AG09319 (cell line): ENCODE results near the gene HELZ.

Source experiments
- DNase-seq: peaks from one replicate; pipeline ENCODE4 v3.0.0-alpha.2; 2010; ENCODE audit warnings: low read depth; ENCODE audit errors: extremely low read depth
- TF ChIP-seq, protein P1 (sequence below): IDR thresholded peaks from 2 replicates; pipeline ENCODE4 v1.5.1; 2011; ENCODE audit warnings: low read depth, mild to moderate bottlenecking, inconsistent platforms, low read length, moderate library complexity

The HELZ gene

DNA sequence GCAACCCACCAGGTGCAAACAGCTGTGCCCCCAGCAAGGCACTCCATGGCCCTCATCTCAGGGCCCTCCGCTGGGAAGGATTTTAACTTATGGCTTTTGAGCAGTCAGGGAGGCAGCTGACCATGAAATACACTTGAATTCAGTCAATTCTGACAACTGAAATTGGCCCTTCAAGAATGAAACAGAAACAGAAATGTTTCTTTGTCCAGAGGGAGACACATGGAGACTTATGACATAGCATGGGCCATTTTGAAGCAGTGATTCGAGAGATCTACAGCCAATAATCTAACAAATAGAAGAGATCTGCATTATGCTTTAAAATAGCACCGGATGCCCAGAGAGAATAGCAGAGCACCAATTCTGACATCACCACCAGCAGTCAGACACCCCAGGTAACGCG, 193.2 kb downstream of the HELZ start:
- DNase-seq, result no peak
- TF ChIP-seq, protein P1, sequence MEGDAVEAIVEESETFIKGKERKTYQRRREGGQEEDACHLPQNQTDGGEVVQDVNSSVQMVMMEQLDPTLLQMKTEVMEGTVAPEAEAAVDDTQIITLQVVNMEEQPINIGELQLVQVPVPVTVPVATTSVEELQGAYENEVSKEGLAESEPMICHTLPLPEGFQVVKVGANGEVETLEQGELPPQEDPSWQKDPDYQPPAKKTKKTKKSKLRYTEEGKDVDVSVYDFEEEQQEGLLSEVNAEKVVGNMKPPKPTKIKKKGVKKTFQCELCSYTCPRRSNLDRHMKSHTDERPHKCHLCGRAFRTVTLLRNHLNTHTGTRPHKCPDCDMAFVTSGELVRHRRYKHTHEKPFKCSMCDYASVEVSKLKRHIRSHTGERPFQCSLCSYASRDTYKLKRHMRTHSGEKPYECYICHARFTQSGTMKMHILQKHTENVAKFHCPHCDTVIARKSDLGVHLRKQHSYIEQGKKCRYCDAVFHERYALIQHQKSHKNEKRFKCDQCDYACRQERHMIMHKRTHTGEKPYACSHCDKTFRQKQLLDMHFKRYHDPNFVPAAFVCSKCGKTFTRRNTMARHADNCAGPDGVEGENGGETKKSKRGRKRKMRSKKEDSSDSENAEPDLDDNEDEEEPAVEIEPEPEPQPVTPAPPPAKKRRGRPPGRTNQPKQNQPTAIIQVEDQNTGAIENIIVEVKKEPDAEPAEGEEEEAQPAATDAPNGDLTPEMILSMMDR, result no peak

DNA sequence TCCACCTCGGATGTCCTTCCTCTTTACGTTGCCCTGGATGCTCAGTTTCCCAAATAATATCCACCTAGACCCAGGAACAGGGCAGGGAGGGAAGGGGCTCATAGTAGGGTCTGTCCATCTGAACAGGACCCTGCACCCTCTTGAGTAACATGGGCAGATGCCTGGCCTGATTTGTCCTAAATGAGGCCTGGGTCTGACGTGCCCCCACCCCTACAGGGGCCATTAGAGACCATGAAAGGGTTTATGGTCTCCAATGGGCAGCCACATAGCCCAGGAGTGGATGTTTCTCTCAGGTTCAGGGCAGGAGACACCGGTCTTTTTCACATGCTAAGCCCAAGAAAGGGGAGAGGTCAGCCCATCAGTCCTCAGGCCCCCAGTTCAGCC, 193.8 kb downstream of the HELZ start:
- TF ChIP-seq, protein P1, result no peak
- DNase-seq, result no peak

DNA sequence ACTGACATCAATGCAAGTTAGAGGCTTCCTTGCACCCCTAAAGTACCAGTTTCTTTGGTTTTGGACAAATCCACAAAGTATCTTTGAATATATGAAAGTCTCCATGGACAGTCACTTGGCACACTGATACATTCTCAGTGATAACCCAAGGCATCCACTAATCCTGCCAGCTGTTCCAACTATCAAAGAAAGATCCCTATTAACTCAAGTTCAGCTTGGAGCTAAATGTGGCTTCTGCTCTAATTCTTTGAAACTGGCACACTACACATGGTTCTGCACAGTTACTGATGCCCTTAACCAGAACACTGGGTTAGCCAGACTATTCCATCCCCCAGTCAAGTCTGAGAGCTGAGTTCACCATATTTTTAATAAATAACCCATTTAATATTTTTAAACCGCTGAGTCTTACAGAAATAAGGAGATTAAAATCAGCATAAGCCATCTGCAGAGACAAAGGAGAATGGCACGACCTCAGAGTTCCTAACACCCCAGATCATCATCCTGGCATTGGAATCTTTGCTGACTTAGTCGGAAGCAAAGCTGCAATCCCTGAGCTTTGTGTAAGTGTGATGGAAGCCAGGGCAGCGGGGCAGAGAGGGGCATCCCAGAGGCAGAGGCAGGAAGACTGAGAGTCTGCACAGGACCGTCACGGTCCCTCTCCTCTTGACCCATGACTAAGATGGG, 194.4 kb downstream of the HELZ start:
- TF ChIP-seq, protein P1, result no peak
- no peak for DNase-seq

DNA sequence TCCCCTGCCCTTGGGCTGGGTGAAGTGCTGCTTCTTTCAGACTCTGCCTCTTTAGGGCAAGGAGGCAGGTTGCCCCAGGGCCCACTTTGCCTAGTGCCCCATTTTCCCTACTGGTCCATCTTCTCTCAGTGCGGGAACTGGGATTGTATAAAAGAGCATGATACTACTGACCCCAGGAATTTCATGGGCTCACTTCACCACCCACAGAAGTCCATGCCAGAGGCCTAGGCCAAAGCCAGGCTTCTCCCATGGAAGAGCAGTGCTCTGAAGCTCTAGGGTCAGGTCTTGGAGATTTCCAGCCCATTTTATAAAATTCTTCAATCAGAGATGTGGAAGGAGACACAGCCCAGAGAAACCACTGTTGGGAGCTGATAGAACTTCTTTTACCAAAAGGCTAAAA, 194.9 kb downstream of the HELZ start:
- DNase-seq, result no peak
- TF ChIP-seq, protein P1, result no peak

DNA sequence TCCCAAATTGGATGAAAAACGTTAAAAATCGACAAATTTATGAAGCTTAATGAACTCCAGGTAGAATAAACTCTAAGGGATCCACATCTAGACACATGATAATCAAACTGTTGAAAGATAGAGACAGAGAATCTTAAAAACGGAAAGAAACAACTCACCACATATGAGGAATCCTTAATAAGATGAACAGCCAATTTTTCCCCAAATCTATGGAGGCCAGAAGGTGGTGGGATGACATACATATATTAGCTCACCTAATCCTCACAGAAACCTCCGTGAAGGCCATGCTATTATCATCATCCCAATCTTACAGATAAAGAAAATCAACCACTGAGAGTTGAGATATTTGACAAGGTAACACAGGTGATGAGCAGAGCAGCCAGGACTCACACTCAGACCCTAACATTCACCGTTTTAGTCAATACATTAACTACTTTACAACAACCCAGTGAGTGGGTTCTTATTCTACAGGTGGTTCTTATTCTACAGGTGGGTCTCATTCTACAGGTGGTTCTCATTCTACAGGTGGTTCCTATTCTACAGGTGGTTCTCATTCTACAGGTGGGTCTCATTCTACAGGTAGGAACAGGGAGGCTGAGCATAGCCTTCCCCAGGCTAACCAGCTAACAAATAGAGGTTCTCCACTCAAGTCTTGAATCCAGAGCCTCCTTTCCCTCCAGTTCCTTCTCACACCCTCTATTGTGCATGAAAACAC, 195.8 kb downstream of the HELZ start:
- TF ChIP-seq, protein P1, result no peak

DNA sequence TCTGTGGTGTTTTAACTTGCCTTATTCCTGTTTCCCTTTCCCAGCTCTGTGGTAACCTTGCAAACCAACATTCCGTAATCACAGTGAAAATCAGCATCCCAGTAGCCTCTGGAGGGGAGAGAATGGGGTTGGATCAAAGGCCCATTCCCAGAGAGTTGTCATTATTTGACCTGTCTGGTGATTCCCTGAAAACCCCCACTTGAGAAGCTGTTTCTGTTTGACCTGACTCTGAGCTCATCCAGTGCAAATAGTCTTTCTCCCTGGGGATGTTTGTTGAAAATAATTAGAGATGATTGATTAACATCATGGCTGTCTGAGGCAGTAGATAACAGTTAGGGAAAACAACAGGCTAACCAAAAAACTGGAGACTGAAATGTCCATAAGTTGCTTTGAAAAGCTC, 197.6 kb downstream of the HELZ start:
- DNase-seq, result no peak
- TF ChIP-seq, protein P1, result no peak

More for the DNA sequence above, 195.8 kb downstream of the HELZ start:
- no peak for DNase-seq

DNA sequence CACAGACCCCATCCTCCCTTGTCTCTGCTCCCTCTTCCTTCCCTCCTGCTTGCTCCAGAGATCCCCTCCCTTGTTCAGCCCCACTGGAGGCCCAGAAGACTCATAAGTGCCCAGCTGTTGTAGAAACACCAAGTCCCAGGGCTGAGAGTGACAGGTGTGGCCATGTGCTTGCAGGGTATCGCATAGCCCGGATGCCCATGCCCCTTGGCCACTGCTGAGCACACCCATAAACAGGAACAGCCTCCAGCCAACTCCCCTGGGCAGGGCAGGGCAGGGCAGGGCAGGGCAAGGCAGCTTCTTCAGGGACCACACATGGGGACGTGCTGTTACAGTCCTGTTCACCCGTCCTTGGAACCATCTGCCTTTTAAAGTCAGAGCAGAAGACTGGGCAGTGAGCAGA, 198.6 kb downstream of the HELZ start:
- TF ChIP-seq, protein P1, result no peak
- no peak for DNase-seq
